DOHH2 (cell line): Measurements from ENCODE around the gene COL18A1.

Experiments used
- H3F3A ChIP-seq: fragments of 200-600 bp; sonication (generic), shearing (Covaris generic); 2 replicates; pipeline ENCODE4 v1.6.0; 2016; ENCODE audit warnings: antibody characterized with exemption, mild to moderate bottlenecking; ENCODE audit not compliant: control insufficient read depth, insufficient read depth
- H3K27ac ChIP-seq: fragments of 200-600 bp; sonication (generic); 2 replicates; pipeline ENCODE4 v1.5.1; 2014; ENCODE audit warnings: low read depth, mild to moderate bottlenecking, low read length, moderate library complexity
- H3K27me3 ChIP-seq: fragments of 200-600 bp; sonication (generic); 2 replicates; pipeline ENCODE4 v1.6.1; 2014; ENCODE audit warnings: mild to moderate bottlenecking, low read length, mixed read lengths; ENCODE audit not compliant: control insufficient read depth
- H3K36me3 ChIP-seq: fragments of 200-600 bp; sonication (generic); 2 replicates; pipeline ENCODE4 v1.6.1; 2014; ENCODE audit warnings: mild to moderate bottlenecking, low read length, moderate library complexity, mixed read lengths; ENCODE audit not compliant: control insufficient read depth
- H3K4me1 ChIP-seq: fragments of 200-600 bp; sonication (generic); 2 replicates; pipeline ENCODE4 v1.6.1; 2014; ENCODE audit warnings: mild to moderate bottlenecking, low read length, mixed read lengths; ENCODE audit not compliant: control insufficient read depth
- H3K4me2 ChIP-seq: fragments of 200-600 bp; sonication (generic); 2 replicates; pipeline ENCODE4 v1.6.0; 2014; ENCODE audit warnings: mild to moderate bottlenecking, low read length, moderate library complexity
- H3K4me3 ChIP-seq: fragments of 200-600 bp; sonication (generic); 2 replicates; pipeline ENCODE4 v1.5.1; 2014; ENCODE audit warnings: mild to moderate bottlenecking, low read length, mixed read lengths
- H3K79me2 ChIP-seq: fragments of 200-600 bp; sonication (generic); 2 replicates; pipeline ENCODE4 v1.6.1; 2014; ENCODE audit warnings: mild to moderate bottlenecking, low read length, mixed read lengths; ENCODE audit not compliant: control insufficient read depth
- H3K9me2 ChIP-seq: fragments of 200-600 bp; sonication (generic); replicated peaks from 2 replicates; pipeline ENCODE4 v1.6.1; 2014; ENCODE audit warnings: mild to moderate bottlenecking, low read length, mixed read lengths; ENCODE audit not compliant: control insufficient read depth
- H3K9me3 ChIP-seq: fragments of 200-600 bp; sonication (generic); 2 replicates; pipeline ENCODE4 v1.6.1; 2014; ENCODE audit warnings: antibody characterized with exemption, low read length, mixed read lengths; ENCODE audit not compliant: control insufficient read depth, insufficient read depth
- H4K20me1 ChIP-seq: fragments of 200-600 bp; sonication (generic); 2 replicates; pipeline ENCODE4 v1.6.0; 2014; ENCODE audit warnings: low read depth, mild to moderate bottlenecking, antibody characterized with exemption, low read length, moderate library complexity; ENCODE audit not compliant: control insufficient read depth, insufficient read depth
- CTCF ChIP-seq: fragments of 200-600 bp; sonication (generic); IDR thresholded peaks from one replicate; pipeline ENCODE4 v1.5.1; 2014; ENCODE audit warnings: antibody characterized with exemption, mild to moderate bottlenecking, low read depth, low read length; ENCODE audit not compliant: poor library complexity, severe bottlenecking
- EZH2phosphoT487 ChIP-seq: fragments of 200-600 bp; sonication (generic); IDR thresholded peaks from 2 replicates; pipeline ENCODE4 v1.6.1; 2017; ENCODE audit warnings: borderline replicate concordance, mild to moderate bottlenecking, antibody characterized with exemption, low read length, moderate library complexity, mixed read lengths

COL18A1 gene

GRCh38 chr21:45408271-45408791 is 3.4 kb downstream of the COL18A1 start:
- Histone ChIP-seq H3K4me1 (no peaks in the 10 kb centered on the region), H4K20me1 (no peaks in the 10 kb centered on the region), H3K9me2 (no peaks in the 10 kb centered on the region), H3K9me3 (no peaks in the 10 kb centered on the region), H3K27ac (no peak overlapping the region), H3K4me2 (no peak overlapping the region), H3K36me3 (no peaks in the 10 kb centered on the region), H3K79me2 (no peaks in the 10 kb centered on the region), H3K27me3 (peaks cover 11% of the 10 kb centered on the region; the same call in 1 of the 2 replicates), H3F3A (no peaks in the 10 kb centered on the region), H3K4me3 (no peak overlapping the region)
- TF ChIP-seq EZH2phosphoT487 (no peak), CTCF (no peak)

- Histone ChIP-seq H3K4me3 (no peak overlapping the region), H3K9me2 (no peaks in the 10 kb centered on the region), H3K4me1 (no peaks in the 10 kb centered on the region), H3K27ac (no peak overlapping the region), H3F3A (no peaks in the 10 kb centered on the region), H4K20me1 (no peaks in the 10 kb centered on the region), H3K9me3 (no peaks in the 10 kb centered on the region), H3K79me2 (no peaks in the 10 kb centered on the region), H3K4me2 (no peak overlapping the region), H3K36me3 (no peaks in the 10 kb centered on the region), H3K27me3 (peaks cover 6% of the 10 kb centered on the region; the same call in 1 of the 2 replicates)
- no peak for TF ChIP-seq EZH2phosphoT487
- TF ChIP-seq CTCF: no peak
Measured at GRCh38 chr21:45408801-45409261, 3.9 kb downstream of the COL18A1 start.

- no peak for TF ChIP-seq EZH2phosphoT487
- TF ChIP-seq CTCF: no peak
- H3K4me1 ChIP-seq: no peaks in the 10 kb centered on the region
- H3K4me2 ChIP-seq: no peak overlapping the region
- no peak overlapping the region for H3K4me3 ChIP-seq
- H3K27me3 ChIP-seq: no peaks in the 10 kb centered on the region
- H3K9me3 ChIP-seq: no peaks in the 10 kb centered on the region
- no peaks in the 10 kb centered on the region for H3K9me2 ChIP-seq
- no peaks in the 10 kb centered on the region for H4K20me1 ChIP-seq
- no peaks in the 10 kb centered on the region for H3K36me3 ChIP-seq
- no peaks in the 10 kb centered on the region for H3K79me2 ChIP-seq
- H3F3A ChIP-seq: no peaks in the 10 kb centered on the region
- H3K27ac ChIP-seq: no peak overlapping the region
Measured at GRCh38 chr21:45409466-45410150, 4.6 kb downstream of the COL18A1 start.
